ENCODE results near the gene RPL18.

- TF ChIP-seq POLR2A (IDR thresholded peaks at IDR 0.05) (no peak), CTCF (IDR thresholded peaks at IDR 0.05) (no peak)
Measured at GRCh38 chr19:48668761-48669160, 49.8 kb upstream of the RPL18 start.

Measured in body of pancreas (tissue), 4 donors.